Progenitor cell of endocrine pancreas (in vitro differentiated cells): Measurements from ENCODE around the gene NOS1AP. TPM values are rescaled to one million over a fixed set of nuclear protein-coding genes. Genes with fewer than 3 reads are reported as not detected.
A peak's percentile ranks its signal among the peaks of the same experiment; 100 is the strongest.
"Not testable (repeated sequence)": the region's sequence is repeated elsewhere in the genome, so short reads cannot be mapped to it uniquely, and the experiment has no call there.

Experiments used
- DNase-seq: peaks from one replicate; pipeline ENCODE4 v3.0.0; 2021; ENCODE audit warnings: low spot score; ENCODE audit not compliant: unreplicated experiment
- H3K27ac Mint-ChIP-seq: 2 replicates; pipeline ENCODE4 v1.8.0; 2021; ENCODE audit warnings: mild to moderate bottlenecking, moderate library complexity, mixed read lengths
- H3K27me3 Mint-ChIP-seq: 2 replicates; pipeline ENCODE4 v1.8.0; 2021; ENCODE audit warnings: mixed read lengths
- H3K36me3 Mint-ChIP-seq: 2 replicates; pipeline ENCODE4 v1.8.0; 2022; ENCODE audit warnings: mixed read lengths; ENCODE audit not compliant: insufficient read depth
- H3K4me1 Mint-ChIP-seq: 2 replicates; pipeline ENCODE4 v1.8.0; 2021; ENCODE audit warnings: low read depth, mixed read lengths
- H3K4me3 Mint-ChIP-seq: 2 replicates; pipeline ENCODE4 v1.8.0; 2021; ENCODE audit warnings: low read depth, mild to moderate bottlenecking, moderate library complexity, mixed read lengths
- H3K9me3 Mint-ChIP-seq: 2 replicates; pipeline ENCODE4 v1.8.0; 2021; ENCODE audit warnings: low read depth, mixed read lengths
- total RNA-seq: library from RNA; stranded (reverse); gene quantifications from 2 replicates; pipeline ENCODE4 v1.2.1, GENCODE V29; 2021
- TF ChIP-seq, protein P1 (sequence below): fragments of 200-600 bp; sonication (generic); IDR thresholded peaks from one replicate; pipeline ENCODE4 v1.5.0; 2021; ENCODE audit warnings: antibody characterized with exemption, mild to moderate bottlenecking; ENCODE audit not compliant: unreplicated experiment

NOS1AP gene
- total RNA-seq, 1 donor from 2014 or later = 5.6 TPM

DNA sequence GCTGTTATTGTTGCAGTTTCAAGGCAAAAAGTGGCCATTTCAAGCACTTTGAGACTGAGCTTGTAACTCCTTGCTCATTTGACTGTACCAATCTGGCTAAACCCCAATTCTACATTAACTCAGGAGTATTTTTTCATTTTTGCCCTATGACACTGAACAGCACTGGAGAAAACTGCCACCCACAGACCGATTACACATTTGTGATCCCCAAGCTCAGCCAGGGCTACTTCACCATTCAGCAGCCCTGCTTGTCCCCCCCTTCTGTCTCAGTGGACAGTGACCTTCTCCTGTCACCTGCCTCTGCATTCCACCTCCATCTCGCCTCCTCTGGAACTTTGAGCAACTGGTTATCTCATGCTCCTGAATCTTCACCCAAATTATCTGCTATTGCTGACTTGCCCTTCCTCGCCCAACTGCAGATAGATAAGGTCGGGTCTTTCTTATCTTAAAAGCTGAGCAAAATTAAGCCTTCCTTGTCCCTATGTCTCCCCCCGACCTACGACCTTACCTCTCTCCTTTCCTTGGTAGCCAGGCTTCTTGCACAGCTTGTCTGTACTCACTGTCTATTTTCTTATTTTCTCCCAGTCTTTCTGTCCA is 281.9 kb downstream of the NOS1AP start:
- no peak overlapping the region for H3K27ac Mint-ChIP-seq
- H3K4me3 Mint-ChIP-seq = no peak overlapping the region

DNA sequence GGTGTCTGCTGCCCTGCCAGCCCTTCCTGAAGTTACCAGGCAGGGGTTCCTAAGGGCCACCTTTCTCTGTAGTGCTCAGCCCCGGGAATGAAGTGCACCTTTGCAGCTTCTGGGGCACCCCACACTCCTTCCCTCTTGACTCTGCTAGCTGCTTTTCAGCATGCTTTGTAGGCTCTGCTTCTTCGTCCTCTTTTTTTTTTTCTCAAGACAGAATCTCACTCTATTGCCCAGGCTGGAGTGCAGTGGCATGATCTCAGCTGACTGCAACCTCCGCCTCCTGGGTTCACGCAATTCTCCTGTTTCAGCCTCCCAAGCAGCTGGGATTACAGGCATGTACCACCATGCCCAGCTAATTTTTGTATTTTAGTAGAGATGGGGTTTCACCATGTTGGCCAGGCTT is 282.4 kb downstream of the NOS1AP start:
- DNase-seq, H3K36me3 Mint-ChIP-seq, H3K27ac Mint-ChIP-seq, H3K9me3 Mint-ChIP-seq, H3K4me3 Mint-ChIP-seq: not testable (repeated sequence)
- Mint-ChIP-seq H3K4me1 (peaks cover 31% of the 10 kb centered on the region), H3K27me3 (peaks cover 10% of the 10 kb centered on the region)

More for the DNA sequence above, 281.9 kb downstream of the NOS1AP start:
- Mint-ChIP-seq H3K27me3 (peaks cover 10% of the 10 kb centered on the region), H3K36me3 (no peaks in the 10 kb centered on the region), H3K4me1 (peaks cover 34% of the 10 kb centered on the region), H3K9me3 (no peaks in the 10 kb centered on the region)
- TF ChIP-seq, protein P1, sequence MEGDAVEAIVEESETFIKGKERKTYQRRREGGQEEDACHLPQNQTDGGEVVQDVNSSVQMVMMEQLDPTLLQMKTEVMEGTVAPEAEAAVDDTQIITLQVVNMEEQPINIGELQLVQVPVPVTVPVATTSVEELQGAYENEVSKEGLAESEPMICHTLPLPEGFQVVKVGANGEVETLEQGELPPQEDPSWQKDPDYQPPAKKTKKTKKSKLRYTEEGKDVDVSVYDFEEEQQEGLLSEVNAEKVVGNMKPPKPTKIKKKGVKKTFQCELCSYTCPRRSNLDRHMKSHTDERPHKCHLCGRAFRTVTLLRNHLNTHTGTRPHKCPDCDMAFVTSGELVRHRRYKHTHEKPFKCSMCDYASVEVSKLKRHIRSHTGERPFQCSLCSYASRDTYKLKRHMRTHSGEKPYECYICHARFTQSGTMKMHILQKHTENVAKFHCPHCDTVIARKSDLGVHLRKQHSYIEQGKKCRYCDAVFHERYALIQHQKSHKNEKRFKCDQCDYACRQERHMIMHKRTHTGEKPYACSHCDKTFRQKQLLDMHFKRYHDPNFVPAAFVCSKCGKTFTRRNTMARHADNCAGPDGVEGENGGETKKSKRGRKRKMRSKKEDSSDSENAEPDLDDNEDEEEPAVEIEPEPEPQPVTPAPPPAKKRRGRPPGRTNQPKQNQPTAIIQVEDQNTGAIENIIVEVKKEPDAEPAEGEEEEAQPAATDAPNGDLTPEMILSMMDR = no peak
- DNase-seq = no peak

DNA sequence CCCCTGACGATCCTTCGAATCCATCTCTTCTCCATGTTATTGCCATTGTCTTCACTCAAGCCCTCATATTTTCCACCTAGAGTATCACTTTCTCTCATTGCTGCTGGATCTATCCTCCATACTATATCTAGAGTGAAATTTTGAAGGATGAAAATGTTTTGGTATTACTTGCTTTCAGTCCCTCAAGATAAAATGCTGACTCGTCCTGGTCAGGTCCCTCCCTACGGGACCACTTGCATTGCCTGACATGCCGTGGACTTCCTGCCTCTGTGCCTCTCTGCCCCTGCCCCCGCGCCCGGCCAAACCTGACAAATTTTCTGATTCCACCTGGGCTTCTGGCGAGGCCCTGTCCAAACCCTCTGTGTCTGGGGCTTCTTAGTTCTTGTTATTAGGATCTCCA is 283.6 kb downstream of the NOS1AP start:
- H3K4me1 Mint-ChIP-seq = peaks cover 19% of the 10 kb centered on the region
- H3K9me3 Mint-ChIP-seq = no peaks in the 10 kb centered on the region
- no peak overlapping the region for H3K27ac Mint-ChIP-seq
- H3K4me3 Mint-ChIP-seq = no peak overlapping the region
- peaks cover 5% of the 10 kb centered on the region for H3K36me3 Mint-ChIP-seq
- TF ChIP-seq, protein P1 = no peak
- peaks cover 10% of the 10 kb centered on the region for H3K27me3 Mint-ChIP-seq
- no peak for DNase-seq

DNA sequence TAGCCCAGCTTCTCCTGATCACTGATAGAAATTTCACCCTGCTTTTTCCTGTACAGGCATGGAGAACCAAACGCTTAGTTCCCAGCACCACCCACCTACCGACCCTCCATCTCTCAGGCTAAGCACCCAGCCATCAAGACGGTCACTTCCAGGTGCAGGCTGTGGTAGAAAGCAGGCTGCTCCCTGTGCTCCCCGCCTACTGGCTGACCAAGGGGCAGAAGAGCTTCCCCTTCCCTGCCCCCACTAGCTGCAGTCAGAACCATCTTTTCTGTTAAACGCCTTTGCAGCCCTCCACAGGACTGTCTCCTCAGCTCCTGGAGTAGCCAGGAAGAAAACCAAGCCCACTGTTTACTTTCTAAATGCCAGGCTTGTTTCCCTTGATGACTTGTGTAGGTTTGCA is 284.2 kb downstream of the NOS1AP start:
- H3K9me3 Mint-ChIP-seq = no peaks in the 10 kb centered on the region
- H3K27ac Mint-ChIP-seq = no peak overlapping the region
- no peak overlapping the region for H3K4me3 Mint-ChIP-seq
- peaks cover 17% of the 10 kb centered on the region for H3K4me1 Mint-ChIP-seq
- TF ChIP-seq, protein P1 = no peak
- H3K36me3 Mint-ChIP-seq = peaks cover 5% of the 10 kb centered on the region
- peaks cover 10% of the 10 kb centered on the region for H3K27me3 Mint-ChIP-seq
- DNase-seq = no peak

DNA sequence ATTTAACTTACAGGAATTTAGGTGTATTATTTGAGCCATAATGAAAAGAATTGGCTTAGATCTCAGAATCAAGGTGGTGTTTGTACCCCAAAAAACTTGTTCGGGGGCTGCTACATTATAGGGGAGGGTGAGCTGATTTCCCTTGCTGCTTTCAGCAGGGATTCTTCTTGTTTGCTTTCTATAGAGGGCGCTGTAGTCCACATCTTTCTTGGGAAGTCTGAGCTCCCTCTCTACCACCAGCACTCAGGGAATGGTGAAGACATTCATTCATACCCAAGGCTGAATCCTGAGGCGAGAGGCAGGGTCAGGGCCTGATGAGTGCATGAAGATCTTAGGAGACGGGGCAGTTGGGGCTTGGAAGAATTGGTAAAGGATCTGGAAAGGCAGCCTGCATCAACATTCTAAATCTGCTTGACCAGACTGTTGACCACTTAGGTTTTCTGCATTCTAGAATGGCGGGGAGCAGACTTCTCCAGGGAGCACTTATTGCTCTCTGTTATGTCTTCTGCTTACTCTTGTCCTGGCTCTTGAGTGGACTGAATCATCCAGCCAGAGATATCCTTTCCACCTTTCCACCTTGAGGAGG is 288.3 kb downstream of the NOS1AP start:
- H3K27me3 Mint-ChIP-seq = peaks cover 2% of the 10 kb centered on the region
- no peak overlapping the region for H3K4me3 Mint-ChIP-seq
- H3K36me3 Mint-ChIP-seq = peaks cover 5% of the 10 kb centered on the region
- no peak overlapping the region for H3K27ac Mint-ChIP-seq
- H3K9me3 Mint-ChIP-seq = no peaks in the 10 kb centered on the region
- H3K4me1 Mint-ChIP-seq = peaks cover 2% of the 10 kb centered on the region
- DNase-seq = no peak
- TF ChIP-seq, protein P1 = peak; percentile 62

DNA sequence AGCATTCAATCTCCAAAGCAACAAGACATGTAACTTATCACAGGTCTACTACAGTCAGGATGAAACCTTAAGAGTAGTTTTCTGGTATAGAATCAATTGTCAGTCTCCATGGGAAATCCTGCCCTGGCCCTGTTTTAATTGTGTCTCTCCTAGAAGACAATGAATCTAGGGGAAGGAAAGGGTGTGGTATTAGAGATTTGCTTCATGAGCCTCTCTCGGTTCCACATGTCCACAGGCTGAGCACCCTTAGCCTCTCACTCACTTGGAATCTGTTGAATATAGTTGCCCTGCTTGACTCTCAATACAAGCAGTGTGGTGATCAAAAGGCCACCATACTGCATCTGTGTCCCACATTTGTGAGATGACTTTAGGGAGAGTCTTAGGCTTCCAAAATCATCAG is 289.4 kb downstream of the NOS1AP start:
- DNase-seq = no peak
- peaks cover 5% of the 10 kb centered on the region for H3K36me3 Mint-ChIP-seq
- H3K9me3 Mint-ChIP-seq = no peaks in the 10 kb centered on the region
- peaks cover 2% of the 10 kb centered on the region for H3K27me3 Mint-ChIP-seq
- H3K27ac Mint-ChIP-seq = no peak overlapping the region
- peaks cover 2% of the 10 kb centered on the region for H3K4me1 Mint-ChIP-seq
- H3K4me3 Mint-ChIP-seq = no peak overlapping the region
- TF ChIP-seq, protein P1 = no peak
